ENCODE data around the gene COL15A1. TPM values are rescaled to one million over a fixed set of nuclear protein-coding genes. Genes with fewer than 3 reads are reported as not detected.

Gene COL15A1
- total RNA-seq, 4 donors from 2014 or later: 4.0 to 7.8 (median 6.8) TPM

DNA sequence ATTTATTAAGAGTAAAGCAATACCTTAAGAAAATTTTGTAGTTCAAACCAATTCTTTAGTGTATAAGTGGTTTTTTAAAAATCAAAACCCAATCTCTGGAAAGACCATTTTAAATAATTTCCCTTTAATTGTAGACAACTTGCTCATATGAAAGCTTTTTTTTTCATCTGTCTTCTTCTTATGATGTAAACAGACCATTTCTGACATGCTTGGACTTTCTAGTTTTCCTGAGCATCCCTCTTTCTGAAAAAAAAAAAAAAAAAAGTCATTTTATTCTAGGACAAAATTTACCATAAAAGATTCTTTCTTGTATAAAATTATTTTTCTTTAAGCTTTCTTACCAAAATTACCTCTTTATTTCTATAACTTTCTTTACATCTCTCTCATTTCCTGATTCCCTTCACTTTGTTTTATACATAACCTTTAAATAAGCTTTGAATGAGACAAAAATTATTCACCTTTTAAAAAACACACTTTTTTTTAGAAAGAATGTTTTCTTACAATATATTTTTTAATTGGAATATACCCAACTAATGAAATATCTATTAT is 67.5 kb downstream of the COL15A1 start:
- intact Hi-C loops (cut with DNase I; ENCODE audit: low total_unique reads) (no loop called here), in situ Hi-C loops (cut with MboI; ENCODE audit: low sequenced_read_pairs in 4 of 4) (no loop called here)
- Histone ChIP-seq H3K27ac (no peak overlapping the region), H3K9me3 (no peaks in the 10 kb centered on the region), H3K36me3 (no peaks in the 10 kb centered on the region), H3K27me3 (no peaks in the 10 kb centered on the region), H3K4me3 (no peak overlapping the region), H3K4me1 (no peaks in the 10 kb centered on the region)
- DNase-seq (no peak), ATAC-seq (no peak)
- TF ChIP-seq POLR2A (IDR thresholded peaks at IDR 0.05): no peak
- no peak for TF ChIP-seq CTCF (IDR thresholded peaks at IDR 0.05 in 4 of 5, conservative IDR thresholded peaks at IDR 0.05 in 1 of 5)

DNA sequence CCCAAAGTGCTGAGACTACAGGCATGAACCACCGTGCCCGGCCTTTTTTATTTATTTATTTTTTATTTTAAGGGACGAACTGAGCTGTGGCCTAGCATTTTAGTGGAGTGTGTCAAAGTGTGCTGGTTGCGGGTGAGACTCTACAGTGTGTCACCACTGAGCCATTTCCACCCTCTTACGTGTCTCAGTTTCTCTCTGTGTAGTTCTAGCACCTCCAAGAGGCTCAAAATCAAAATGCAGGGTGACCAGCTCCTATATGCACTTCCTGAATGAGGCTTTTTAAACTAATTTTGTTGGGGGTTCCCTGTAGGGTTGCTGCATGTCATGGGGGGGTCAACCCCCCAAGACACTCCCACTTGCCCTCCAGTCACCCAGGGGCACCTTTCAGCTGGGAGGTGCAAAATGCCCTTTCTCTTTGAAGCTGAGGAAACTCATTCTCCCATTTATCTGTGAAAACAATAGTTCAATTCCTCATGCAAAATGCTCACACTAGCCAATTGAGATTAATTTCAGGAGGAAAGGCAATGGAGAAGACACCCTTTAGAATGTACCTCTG is 69.3 kb downstream of the COL15A1 start:
- in situ Hi-C loops (cut with MboI; ENCODE audit: low sequenced_read_pairs in 4 of 4): no loop called here
- Histone ChIP-seq H3K27me3 (no peaks in the 10 kb centered on the region), H3K36me3 (no peaks in the 10 kb centered on the region), H3K4me3 (no peak overlapping the region), H3K9me3 (no peaks in the 10 kb centered on the region), H3K27ac (no peak overlapping the region), H3K4me1 (no peaks in the 10 kb centered on the region)
- intact Hi-C loops (cut with DNase I; ENCODE audit: low total_unique reads): no loop called here
- no peak for TF ChIP-seq POLR2A (IDR thresholded peaks at IDR 0.05)
- TF ChIP-seq CTCF (IDR thresholded peaks at IDR 0.05 in 4 of 5, conservative IDR thresholded peaks at IDR 0.05 in 1 of 5): peak in 3 of 5 experiments; percentile 36 to 41 (median 37)
- DNase-seq: no peak
- ATAC-seq: no peak

DNA sequence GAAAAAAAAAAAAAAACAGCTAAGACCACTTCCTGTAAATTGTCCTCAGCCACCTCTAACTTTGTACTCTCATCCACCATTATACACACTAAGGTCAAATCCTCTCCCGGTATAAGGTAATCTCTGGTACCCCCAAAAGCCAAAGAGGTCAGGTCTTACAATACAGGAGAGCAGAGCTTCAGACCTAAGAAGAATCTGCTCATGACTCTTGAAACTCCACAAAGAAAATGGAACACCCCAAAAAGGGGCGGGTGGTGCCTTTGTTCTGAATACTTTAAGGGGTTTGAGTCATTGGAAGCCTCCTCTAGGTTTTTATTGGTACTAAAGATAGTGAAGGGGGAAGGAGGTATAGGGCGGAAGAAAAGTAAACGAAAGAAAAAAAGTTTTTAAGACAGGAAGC is 69.8 kb downstream of the COL15A1 start:
- intact Hi-C loops (cut with DNase I; ENCODE audit: low total_unique reads): no loop called here

GRCh38 chr9:99015448-99015847 is 71.7 kb downstream of the COL15A1 start:
- H3K4me1 ChIP-seq: no peaks in the 10 kb centered on the region
- no peak overlapping the region for H3K4me3 ChIP-seq
- intact Hi-C loops (cut with DNase I; ENCODE audit: low total_unique reads): no loop called here
- TF ChIP-seq CTCF (IDR thresholded peaks at IDR 0.05 in 4 of 5, conservative IDR thresholded peaks at IDR 0.05 in 1 of 5) (no peak), POLR2A (IDR thresholded peaks at IDR 0.05) (no peak)
- no peaks in the 10 kb centered on the region for H3K36me3 ChIP-seq
- DNase-seq: no peak
- H3K27ac ChIP-seq: no peak overlapping the region
- H3K27me3 ChIP-seq: no peaks in the 10 kb centered on the region
- H3K9me3 ChIP-seq: no peaks in the 10 kb centered on the region
- ATAC-seq: no peak
- in situ Hi-C loops (cut with MboI; ENCODE audit: low sequenced_read_pairs in 4 of 4): no loop called here

More for the DNA sequence above, 69.8 kb downstream of the COL15A1 start:
- Histone ChIP-seq H3K27me3 (no peaks in the 10 kb centered on the region), H3K9me3 (no peaks in the 10 kb centered on the region), H3K27ac (no peak overlapping the region), H3K36me3 (no peaks in the 10 kb centered on the region), H3K4me1 (no peaks in the 10 kb centered on the region), H3K4me3 (no peak overlapping the region)
- ATAC-seq (no peak), DNase-seq (no peak)
- in situ Hi-C loops (cut with MboI; ENCODE audit: low sequenced_read_pairs in 4 of 4): no loop called here
- no peak for TF ChIP-seq CTCF (IDR thresholded peaks at IDR 0.05 in 4 of 5, conservative IDR thresholded peaks at IDR 0.05 in 1 of 5)
- TF ChIP-seq POLR2A (IDR thresholded peaks at IDR 0.05): no peak

- intact Hi-C loops (cut with DNase I; ENCODE audit: low total_unique reads): no loop called here
- in situ Hi-C loops (cut with MboI; ENCODE audit: low sequenced_read_pairs in 4 of 4): no loop called here
- no peak overlapping the region for H3K27ac ChIP-seq
- H3K4me3 ChIP-seq: no peak overlapping the region
- TF ChIP-seq CTCF (IDR thresholded peaks at IDR 0.05 in 4 of 5, conservative IDR thresholded peaks at IDR 0.05 in 1 of 5): no peak
- TF ChIP-seq POLR2A (IDR thresholded peaks at IDR 0.05): no peak
- ATAC-seq (no peak), DNase-seq (no peak)
- no peaks in the 10 kb centered on the region for H3K27me3 ChIP-seq
- no peaks in the 10 kb centered on the region for H3K36me3 ChIP-seq
- no peaks in the 10 kb centered on the region for H3K9me3 ChIP-seq
- no peaks in the 10 kb centered on the region for H3K4me1 ChIP-seq
These were observed 72.2 kb downstream of the COL15A1 start for GRCh38 chr9:99015890-99016289.

All from gastrocnemius medialis (tissue), 4 donors.